AG04449 (cell line): ENCODE data around the gene EEPD1.

Experiments used
- CTCF ChIA-PET: fragments of 350-600 bp; formaldehyde crosslinking; extraction: SDS; loops from one replicate; lab custom pipeline; 2021; ENCODE audit warnings: antibody characterized with exemption; lab: Yijun Ruan, JAX
- POLR2A ChIA-PET: fragments of 400-600, 350-600 bp; formaldehyde crosslinking; extraction: SDS; loops from one replicate; lab custom pipeline; 2020; ENCODE audit warnings: antibody characterized with exemption, inconsistent platforms; lab: Yijun Ruan, JAX
- DNase-seq: peaks from one replicate; pipeline ENCODE4 v3.0.0-alpha.2; 2010; ENCODE audit warnings: low read depth, low spot score
- H3K4me3 ChIP-seq: 2 replicates; pipeline ENCODE4 v1.5.1; 2011; ENCODE audit warnings: low read depth, mild to moderate bottlenecking, control low read depth, low read length
- CTCF ChIP-seq: IDR thresholded peaks from one replicate; pipeline ENCODE4 v1.5.1; 2011; ENCODE audit warnings: mild to moderate bottlenecking, moderate library complexity, low read length, control low read depth, inconsistent platforms; ENCODE audit not compliant: insufficient read depth; ENCODE audit errors: missing control alignments

EEPD1 gene

GRCh38 chr7:36281945-36282717 is 129.1 kb downstream of the EEPD1 start:
- ChIA-PET POLR2A (no interaction called here), CTCF (interaction anchor here (1.2 to 7.3 kb wide), 6 partner anchors 9 to 297 kb away, joined by 3 to 40 read pairs (median 14); no protein-coding TSS in a partner anchor)
- no peak overlapping the region for H3K4me3 ChIP-seq
- no peak for DNase-seq
- no peak for TF ChIP-seq CTCF

- CTCF ChIA-PET, result interaction anchor here (4.4 to 7.3 kb wide), 3 partner anchors 8 to 298 kb away, joined by 23 to 40 read pairs (median 39); no protein-coding TSS in a partner anchor
Measured at GRCh38 chr7:36283181-36283580, 130.1 kb downstream of the EEPD1 start.

GRCh38 chr7:36283711-36284130 is 130.7 kb downstream of the EEPD1 start:
- TF ChIP-seq CTCF, result no peak
- no peak overlapping the region for H3K4me3 ChIP-seq
- ChIA-PET CTCF (interaction anchor here (4.4 to 7.3 kb wide), 3 partner anchors 7 to 298 kb away, joined by 23 to 40 read pairs (median 39); no protein-coding TSS in a partner anchor), POLR2A (no interaction called here)
- no peak for DNase-seq

More at GRCh38 chr7:36283181-36283580, 130.1 kb downstream of the EEPD1 start:
- TF ChIP-seq CTCF, result no peak
- no peak overlapping the region for H3K4me3 ChIP-seq
- POLR2A ChIA-PET, result no interaction called here
- DNase-seq, result no peak

DNA sequence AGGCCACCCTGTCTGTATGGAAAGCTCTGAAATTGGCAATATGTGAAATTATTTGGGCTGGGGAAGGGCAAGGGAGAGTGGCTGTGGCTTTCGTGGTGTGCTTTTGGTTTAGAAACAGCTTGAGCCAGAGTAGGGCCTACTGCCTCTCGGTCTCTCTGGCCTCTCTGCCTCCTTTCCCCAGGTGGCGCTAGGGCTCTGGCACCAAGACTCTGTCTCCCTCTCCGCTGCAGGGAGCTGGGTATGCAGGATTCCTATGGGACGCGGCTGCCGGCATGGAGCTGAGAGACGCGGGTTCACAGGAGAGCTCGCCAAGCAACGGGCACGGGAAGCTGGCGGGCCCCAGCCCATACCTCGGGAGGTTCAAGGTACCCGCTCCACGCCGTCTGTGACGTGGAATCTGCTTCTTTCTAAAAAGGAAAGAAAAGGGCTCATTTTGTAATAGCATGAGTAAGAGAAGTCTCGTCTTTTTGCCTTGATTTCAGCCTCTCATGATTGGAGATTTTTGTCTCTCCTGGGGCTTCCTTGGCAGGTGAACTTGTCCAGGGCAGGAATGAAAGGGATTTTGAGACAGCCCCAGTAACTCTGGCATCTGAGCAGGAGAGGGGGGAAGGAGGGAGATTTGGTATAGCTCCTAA is 131.5 kb downstream of the EEPD1 start:
- no peak for DNase-seq
- ChIA-PET CTCF (interaction anchor here (1.4 to 7.3 kb wide), 3 partner anchors 34 to 309 kb away, joined by 4 to 40 read pairs (median 23); no protein-coding TSS in a partner anchor), POLR2A (no interaction called here)
- no peak overlapping the region for H3K4me3 ChIP-seq
- no peak for TF ChIP-seq CTCF

DNA sequence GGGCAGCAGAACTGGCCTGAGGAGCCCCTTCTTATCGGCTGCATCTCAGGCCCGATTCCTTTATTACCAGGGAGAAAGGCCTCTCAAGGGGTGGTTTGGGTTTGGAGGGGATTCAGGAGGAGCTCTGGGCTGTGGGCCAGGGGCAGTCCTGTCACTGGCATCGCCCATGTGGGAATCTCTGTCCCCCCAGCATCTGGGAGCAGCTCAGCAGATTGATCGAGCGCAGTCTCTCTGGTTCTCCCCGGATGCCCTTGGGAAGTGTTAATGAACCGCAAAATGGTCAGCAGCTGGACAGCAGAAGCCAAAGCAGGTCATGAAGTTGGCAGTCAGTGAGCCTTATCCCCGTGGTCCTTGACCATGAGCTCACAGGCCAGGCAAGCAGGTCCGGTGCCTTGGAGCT is 132.2 kb downstream of the EEPD1 start:
- ChIA-PET CTCF (interaction anchor here (1.3 to 7.3 kb wide), 3 partner anchors 300 to 309 kb away, joined by 3 to 40 read pairs (median 4); no protein-coding TSS in a partner anchor), POLR2A (no interaction called here)
- no peak for DNase-seq
- H3K4me3 ChIP-seq, result no peak overlapping the region
- TF ChIP-seq CTCF, result no peak

DNA sequence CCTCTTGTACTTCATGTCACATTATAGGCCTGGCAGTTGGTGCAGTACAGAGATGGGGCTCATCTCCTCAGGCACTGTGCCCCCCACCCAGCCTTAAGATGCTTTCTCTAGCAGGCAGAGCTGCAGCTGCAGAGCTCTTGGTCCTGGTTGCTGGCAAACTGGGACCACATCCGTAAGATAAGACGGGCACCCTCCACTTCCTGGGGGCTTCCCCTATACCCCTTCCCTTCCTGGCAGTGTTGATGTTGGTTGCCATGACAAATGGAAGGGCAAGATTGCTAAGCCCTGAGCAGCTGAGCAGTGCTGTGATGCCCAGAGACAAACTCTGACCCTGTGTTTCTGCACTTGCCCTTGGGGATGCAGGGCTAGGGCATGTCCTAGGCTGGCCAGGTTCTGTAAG is 133.2 kb downstream of the EEPD1 start:
- CTCF ChIA-PET, result interaction anchor here (0.8 to 7.3 kb wide), 4 partner anchors 14 to 307 kb away, joined by 3 to 40 read pairs (median 4); no protein-coding TSS in a partner anchor
- POLR2A ChIA-PET, result no interaction called here

More for the DNA sequence above, 133.2 kb downstream of the EEPD1 start:
- no peak for DNase-seq
- H3K4me3 ChIP-seq, result no peak overlapping the region
- no peak for TF ChIP-seq CTCF
